GM12878 (cell line): ENCODE data around the gene HPX. TPM values are rescaled to one million over a fixed set of nuclear protein-coding genes. Genes with fewer than 3 reads are reported as not detected.

Experiments
- ATAC-seq: fragments of 200-7000 bp; cut with Tn5 transposase; 3 replicates; pipeline ENCODE4 v1.9.1; 2020; ENCODE audit warnings: mild to moderate bottlenecking, moderate library complexity
- BruUV-seq: library from RNA; stranded (reverse); fragments of 400-500 nt; replicated peaks from 2 replicates; lab custom pipeline; 2021; lab: Mats Ljungman, UMichigan
- CTCF ChIA-PET: fragments of 300-600 bp; sonication (Branson Sonifier 250); formaldehyde crosslinking; extraction: SDS; loops from one replicate; lab custom pipeline; 2021; ENCODE audit warnings: inconsistent platforms; lab: Yijun Ruan, JAX
- POLR2A ChIA-PET: fragments of 350-600 bp; formaldehyde crosslinking; extraction: SDS; loops from one replicate; lab custom pipeline; 2021; ENCODE audit warnings: inconsistent platforms; lab: Charles Lee
- RAD21 ChIA-PET: fragments of 300-600 bp; sonication (Branson Sonifier 250); formaldehyde crosslinking; loops from one replicate; lab custom pipeline; 2023; ENCODE audit warnings: antibody characterized with exemption; ENCODE audit not compliant: unreplicated experiment; lab: Charles Lee
- SMC1A ChIA-PET: fragments of 300-600 bp; sonication (Branson Sonifier 250); formaldehyde crosslinking; loops from one replicate; lab custom pipeline; 2023; ENCODE audit not compliant: unreplicated experiment, uncharacterized antibody; lab: Charles Lee
- DNase-seq: peaks from one replicate; pipeline ENCODE4 v3.0.0-alpha.2; 2011; ENCODE audit warnings: low read depth, low spot score
- FAIRE-seq: peaks from 3 replicates; lab custom pipeline; 2011; peaks lifted over from hg19 to GRCh38; lab: Jason Lieb, UNC
- H2AFZ ChIP-seq: 2 replicates; pipeline ENCODE4 v1.6.0; 2011; ENCODE audit warnings: low read depth, low read length, control low read depth; ENCODE audit not compliant: control insufficient read depth
- H3K27ac ChIP-seq: 2 replicates; pipeline ENCODE4 v1.5.1; 2011; ENCODE audit warnings: control low read depth; ENCODE audit not compliant: control insufficient read depth, insufficient read depth
- H3K27me3 ChIP-seq, 2 experiments: replicated peaks in 1 of 2; 2 replicates each; pipeline versions ENCODE4 v1.6.0 to v1.6.1; 2011; ENCODE audit warnings: low read length in 1 of 2; ENCODE audit not compliant: control insufficient read depth in 2 of 2, insufficient read depth in 2 of 2
- H3K36me3 ChIP-seq, 2 experiments: 2 replicates each; pipeline ENCODE4 v1.5.1; 2011; ENCODE audit warnings: low read length in 1 of 2; ENCODE audit not compliant: control insufficient read depth in 2 of 2, insufficient read depth in 2 of 2
- H3K4me1 ChIP-seq: 2 replicates; pipeline ENCODE4 v1.6.1; 2011; ENCODE audit warnings: mild to moderate bottlenecking, low read length, moderate library complexity, mixed read lengths; ENCODE audit not compliant: control insufficient read depth, insufficient read depth
- H3K4me2 ChIP-seq: 2 replicates; pipeline ENCODE4 v1.6.0; 2011; ENCODE audit warnings: control low read depth; ENCODE audit not compliant: control insufficient read depth, insufficient read depth
- H3K4me3 ChIP-seq: fragments of 200-600 bp; sonication (generic); 2 replicates; pipeline ENCODE4 v1.5.1; 2016
- H3K79me2 ChIP-seq: 2 replicates; pipeline ENCODE4 v1.6.0; 2011; ENCODE audit warnings: low read length; ENCODE audit not compliant: control insufficient read depth, insufficient read depth
- H3K9ac ChIP-seq: 2 replicates; pipeline ENCODE4 v1.8.0; 2011; ENCODE audit warnings: low read length, control low read depth, mixed read lengths; ENCODE audit not compliant: control insufficient read depth, insufficient read depth
- H3K9me3 ChIP-seq: replicated peaks from 3 replicates; pipeline ENCODE4 v1.5.1; 2011; ENCODE audit warnings: mild to moderate bottlenecking, low read length; ENCODE audit not compliant: control insufficient read depth, insufficient read depth
- H4K20me1 ChIP-seq: 2 replicates; pipeline ENCODE4 v1.6.0; 2011; ENCODE audit not compliant: control insufficient read depth, insufficient read depth
- ATF2 ChIP-seq: IDR thresholded peaks from 2 replicates; pipeline ENCODE4 v1.6.1; 2012; ENCODE audit warnings: low read length, inconsistent platforms
- CTCF ChIP-seq, 3 experiments: IDR thresholded peaks in 2 of 3; conservative IDR thresholded peaks in 1 of 3; 2 replicates each; pipeline ENCODE4 v1.5.1; 2011; ENCODE audit warnings: low read depth in 3 of 3, low read length in 3 of 3, mild to moderate bottlenecking in 3 of 3, control low read depth in 2 of 3, moderate library complexity in 2 of 3, inconsistent platforms in 1 of 3, mixed read lengths in 1 of 3; ENCODE audit not compliant: control insufficient read depth in 2 of 3, insufficient read depth in 1 of 3; ENCODE audit errors: extremely low read depth in 1 of 3
- ESRRA ChIP-seq: IDR thresholded peaks from 2 replicates; pipeline ENCODE4 v1.6.1; 2012; ENCODE audit warnings: mild to moderate bottlenecking, low read length, improper control_type of control experiment
- IRF4 ChIP-seq: IDR thresholded peaks from 2 replicates; pipeline ENCODE4 v1.6.1; 2011; ENCODE audit warnings: low read depth, low read length
- LARP7 ChIP-seq: fragments of 450-650 bp; IDR thresholded peaks from 2 replicates; pipeline ENCODE4 v1.6.1; 2017; ENCODE audit warnings: mild to moderate bottlenecking
- RAD21 ChIP-seq: IDR thresholded peaks from 2 replicates; pipeline ENCODE4 v1.6.1; 2011; ENCODE audit warnings: mild to moderate bottlenecking, low read depth, low read length, moderate library complexity; ENCODE audit not compliant: insufficient read depth
- TARDBP ChIP-seq: IDR thresholded peaks from 2 replicates; pipeline ENCODE4 v1.6.1; 2016; ENCODE audit warnings: borderline replicate concordance
- YBX1 ChIP-seq: fragments of 450-650 bp; IDR thresholded peaks from 2 replicates; pipeline ENCODE4 v1.6.1; 2016; ENCODE audit warnings: antibody characterized with exemption
- ZBED1 ChIP-seq: IDR thresholded peaks from 2 replicates; pipeline ENCODE4 v1.6.1; 2016; ENCODE audit warnings: borderline replicate concordance
- ZNF24 ChIP-seq: fragments of 450-650 bp; IDR thresholded peaks from 2 replicates; pipeline ENCODE4 v1.6.1; 2017; ENCODE audit warnings: antibody characterized with exemption, mild to moderate bottlenecking
- WGBS: methylation state at CpG from one replicate; pipeline ENCODE4 v1.1.6; 2016; ENCODE audit warnings: low lambda C conversion rate; ENCODE audit not compliant: insufficient replicate concordance, insufficient coverage; ENCODE audit errors: missing lambda C conversion rate; 5-methylcytosine and 5-hydroxymethylcytosine counted together
- in situ Hi-C: fragments of 300-500 bp; cut with MboI; formaldehyde crosslinking; loops from 9 replicates; pipeline ENCODE4 v1.14.3; 2018; ENCODE audit warnings: mixed read lengths
- intact Hi-C: fragments of 100-400 bp; cut with micrococcal nuclease; formaldehyde crosslinking; loops from one replicate; pipeline ENCODE4 v1.14.2; 2022; ENCODE audit not compliant: unreplicated experiment
- polyA plus RNA-seq, 11 experiments: library from polyadenylated mRNA; depleted of rRNA in 4 of 11; unstranded in 6 of 11; stranded (reverse) in 5 of 11; fragments of >200 nt; fragmentation: Nextera tagmentation in 4 of 11; fragmentation: Illumina TruSeq in 1 of 11; extraction: Ambion mirVana in 4 of 11; extraction: Trizol in 1 of 11; gene quantifications; 1 replicate in 1 of 11; 2 replicates in 10 of 11; pipeline versions ENCODE4 v1.2.1 to v1.2.3, GENCODE V29; 2011 to 2016; ENCODE audit warnings: inconsistent platforms in 2 of 11, missing spikeins in 2 of 11, low read depth in 1 of 11
- total RNA-seq, 4 experiments: library from RNA; depleted of rRNA in 3 of 4; stranded (reverse); fragments of >200 nt in 3 of 4; fragmentation: Illumina TruSeq in 1 of 4; extraction: Trizol in 1 of 4; gene quantifications; 2 replicates each; pipeline versions ENCODE4 v1.2.1 to v1.2.3, GENCODE V29; 2013 to 2021

The HPX gene
- total and polyA plus RNA-seq, 10 of the 15 experiments (the other 5 are each of a cell fraction or from before 2014, with no cell fraction given), result 0.08 to 1.7 (median 0.18) TPM; not detected in 1

GRCh38 chr11:6395470-6396060 lies 45.2 kb downstream of the HPX start:
- Histone ChIP-seq H3K4me1 (peaks cover 6% of the 10 kb centered on the region), H3K9ac (no peak overlapping the region), H3K27ac (no peak overlapping the region)
- FAIRE-seq, result no peak
- ATAC-seq, result no peak
- SMC1A ChIA-PET, result interaction anchor here (1.9 kb wide), 1 partner anchor 16 kb away, joined by 7 read pairs; no protein-coding TSS in a partner anchor
- BruUV-seq, result no TSS peak
- 82% methylated on average over 16 of the region's 16 CpGs for WGBS
- no peak for DNase-seq
- no peak for TF ChIP-seq YBX1
- no peak for TF ChIP-seq ZBED1
- TF ChIP-seq ESRRA, result no peak
- TF ChIP-seq IRF4, result no peak
- TF ChIP-seq RAD21, result no peak
- TF ChIP-seq TARDBP, result no peak
- no peak for TF ChIP-seq ZNF24
- no peak for TF ChIP-seq CTCF (IDR thresholded peaks at IDR 0.05 in 2 of 3, conservative IDR thresholded peaks at IDR 0.05 in 1 of 3; ENCODE audit: control insufficient read depth in 2 of 3, extremely low read depth in 1 of 3, insufficient read depth in 1 of 3, low read depth in 3 of 3, low read length in 3 of 3)
- no peak for TF ChIP-seq LARP7
- no peak for TF ChIP-seq ATF2
- TF ChIP-seq, all 136 proteins: peak for 0
- H3K27me3 ChIP-seq, result no peaks in the 10 kb centered on the region
- H3K9me3 ChIP-seq, result no peaks in the 10 kb centered on the region
- RAD21 ChIA-PET, result interaction anchor here (0.9 kb wide), 1 partner anchor 48 kb away, joined by 4 read pairs; no protein-coding TSS in a partner anchor
- no peak overlapping the region for H3K4me2 ChIP-seq
- no peak overlapping the region for H2AFZ ChIP-seq
- no peaks in the 10 kb centered on the region for H4K20me1 ChIP-seq
- POLR2A ChIA-PET, result no interaction called here
- H3K79me2 ChIP-seq, result no peaks in the 10 kb centered on the region
- no peak overlapping the region for H3K4me3 ChIP-seq
- no peaks in the 10 kb centered on the region for H3K36me3 ChIP-seq
- in situ Hi-C loops (no loop called here), intact Hi-C loops (no loop called here)
- CTCF ChIA-PET, result interaction anchor here (1.0 kb wide), 1 partner anchor 72 kb away, joined by 3 read pairs; no protein-coding TSS in a partner anchor
